HCT116 (cell line): ENCODE results near the gene TIGD3. TPM values are rescaled to one million over a fixed set of nuclear protein-coding genes. Genes with fewer than 3 reads are reported as not detected.

ENCODE experiments used
- ATAC-seq: fragments of 200-7000 bp; cut with Tn5 transposase; 2 replicates; pipeline ENCODE4 v1.9.1; 2020; ENCODE audit warnings: mild to moderate bottlenecking, moderate library complexity
- BruUV-seq: library from RNA; stranded (reverse); fragments of 400-500 nt; replicated peaks from 2 replicates; lab custom pipeline; 2021; lab: Mats Ljungman, UMichigan
- CTCF ChIA-PET: fragments of 300-600 bp; sonication (Branson Sonifier 250); formaldehyde crosslinking; loops from one replicate; lab custom pipeline; 2021; ENCODE audit warnings: antibody characterized with exemption; lab: Charles Lee
- POLR2A ChIA-PET: fragments of 300-600, 350-600 bp; sonication (Branson Sonifier 250); formaldehyde crosslinking; loops from one replicate; lab custom pipeline; 2021; ENCODE audit warnings: antibody characterized with exemption; lab: Charles Lee
- RAD21 ChIA-PET, 2 experiments: fragments of 300-600 bp; sonication (Branson Sonifier 250); formaldehyde crosslinking; loops; one replicate each; lab custom pipeline; 2023; ENCODE audit warnings: low total read pairs in 2 of 2; ENCODE audit not compliant: uncharacterized antibody in 2 of 2, unreplicated experiment in 2 of 2, low non-redundant PET in 1 of 2; lab: Charles Lee
- DNase-seq: peaks from one replicate; pipeline ENCODE4 v3.0.0-alpha.2; 2010; ENCODE audit warnings: low read depth, low spot score
- H2AFZ ChIP-seq: fragments of 200-600 bp; shearing (Covaris generic), sonication (generic); 2 replicates; pipeline ENCODE4 v1.6.1; 2017; ENCODE audit warnings: low read depth, mixed run types, mixed read lengths, antibody characterized with exemption, low read length; ENCODE audit not compliant: poor library complexity, severe bottlenecking
- H3K27ac ChIP-seq: 2 replicates; pipeline ENCODE4 v1.5.1; 2012; ENCODE audit warnings: low read depth, low read length
- H3K27me3 ChIP-seq: fragments of 200-600 bp; sonication (generic); 2 replicates; pipeline ENCODE4 v1.6.1; 2016; ENCODE audit warnings: mixed run types, low read length, mixed read lengths; ENCODE audit not compliant: insufficient read depth
- H3K36me3 ChIP-seq, 2 experiments: fragments of 200-500 bp in 1 of 2; fragments of 200-600 bp in 1 of 2; sonication (Bioruptor generic) in 1 of 2; sonication (generic) in 1 of 2; 2 replicates each; pipeline versions ENCODE4 v1.5.1 to v1.6.1; 2014 to 2016; ENCODE audit warnings: low read length in 2 of 2, inconsistent platforms in 1 of 2, mixed read lengths in 1 of 2, mixed run types in 1 of 2; ENCODE audit not compliant: insufficient read depth in 2 of 2, control insufficient read depth in 1 of 2
- H3K4me1 ChIP-seq, 2 experiments: fragments of 200-600 bp in 1 of 2; sonication (generic) in 1 of 2; 2 replicates each; pipeline versions ENCODE4 v1.5.1 to v1.6.1; 2012 to 2017; ENCODE audit warnings: low read length in 2 of 2, inconsistent platforms in 1 of 2, mild to moderate bottlenecking in 1 of 2, mixed read lengths in 1 of 2, mixed run types in 1 of 2, moderate library complexity in 1 of 2; ENCODE audit not compliant: insufficient read depth in 2 of 2, control insufficient read depth in 1 of 2
- H3K4me2 ChIP-seq: fragments of 200-600 bp; sonication (generic); 2 replicates; pipeline ENCODE4 v1.6.1; 2017; ENCODE audit warnings: mixed run types, low read length, mixed read lengths
- H3K4me3 ChIP-seq, 2 experiments: fragments of 200-600 bp in 1 of 2; sonication (generic) in 1 of 2; replicated peaks in 1 of 2; 2 replicates each; pipeline ENCODE4 v1.5.1; 2011 to 2016; ENCODE audit warnings: low read length in 2 of 2, control low read depth in 1 of 2, low read depth in 1 of 2, mild to moderate bottlenecking in 1 of 2, mixed read lengths in 1 of 2, mixed run types in 1 of 2
- H3K79me2 ChIP-seq: fragments of 200-600 bp; sonication (generic); 2 replicates; pipeline ENCODE4 v1.6.1; 2017; ENCODE audit warnings: mild to moderate bottlenecking, mixed run types, low read length, moderate library complexity, mixed read lengths; ENCODE audit not compliant: insufficient read depth
- H3K9ac ChIP-seq: fragments of 200-600 bp; sonication (generic); 2 replicates; pipeline ENCODE4 v1.6.1; 2016; ENCODE audit warnings: low read length, mixed read lengths
- H3K9me2 ChIP-seq: fragments of 200-600 bp; sonication (generic), shearing (Covaris generic); 2 replicates; pipeline ENCODE4 v1.6.1; 2017; ENCODE audit warnings: mixed run types, mild to moderate bottlenecking, moderate library complexity; ENCODE audit not compliant: insufficient read depth
- H3K9me3 ChIP-seq, 2 experiments: fragments of 200-500 bp in 1 of 2; fragments of 200-600 bp in 1 of 2; sonication (Bioruptor generic) in 1 of 2; sonication (generic) in 1 of 2; 2 replicates each; pipeline ENCODE4 v1.6.1; 2014 to 2017; ENCODE audit warnings: low read length in 2 of 2, mixed read lengths in 2 of 2, inconsistent platforms in 1 of 2, low read depth in 1 of 2, mild to moderate bottlenecking in 1 of 2, mixed run types in 1 of 2, moderate library complexity in 1 of 2; ENCODE audit not compliant: control insufficient read depth in 1 of 2, insufficient read depth in 1 of 2
- H4K20me1 ChIP-seq: fragments of 200-600 bp; sonication (generic), shearing (Covaris generic); 2 replicates; pipeline ENCODE4 v1.6.1; 2017; ENCODE audit warnings: mixed run types, mild to moderate bottlenecking, moderate library complexity; ENCODE audit not compliant: insufficient read depth
- ATF3 ChIP-seq: IDR thresholded peaks from 2 replicates; pipeline ENCODE4 v1.6.1; 2012
- CEBPB ChIP-seq: IDR thresholded peaks from 2 replicates; pipeline ENCODE4 v1.6.1; 2012; ENCODE audit warnings: low read depth
- CTCF ChIP-seq, 3 experiments: fragments of 200-600 bp in 1 of 3; sonication (generic) in 1 of 3; IDR thresholded peaks in 2 of 3; conservative IDR thresholded peaks in 1 of 3; 2 replicates each; pipeline ENCODE4 v1.5.1; 2012 to 2017; ENCODE audit warnings: low read depth in 2 of 3, low read length in 2 of 3, antibody characterized with exemption in 1 of 3, borderline replicate concordance in 1 of 3, control low read depth in 1 of 3, mild to moderate bottlenecking in 1 of 3, mixed read lengths in 1 of 3, mixed run types in 1 of 3, moderate library complexity in 1 of 3; ENCODE audit not compliant: insufficient read depth in 1 of 3
- ELF1 ChIP-seq: IDR thresholded peaks from 2 replicates; pipeline ENCODE4 v1.6.1; 2012; ENCODE audit warnings: low read depth, borderline replicate concordance
- EZH2phosphoT487 ChIP-seq: fragments of 200-600 bp; IDR thresholded peaks from 2 replicates; pipeline ENCODE4 v1.6.1; 2018; ENCODE audit warnings: antibody characterized with exemption, borderline replicate concordance
- SIN3A ChIP-seq: IDR thresholded peaks from 2 replicates; pipeline ENCODE4 v1.6.1; 2012; ENCODE audit warnings: low read depth
- SP1 ChIP-seq: IDR thresholded peaks from 2 replicates; pipeline ENCODE4 v1.6.1; 2012; ENCODE audit warnings: low read depth
- SRF ChIP-seq: IDR thresholded peaks from 2 replicates; pipeline ENCODE4 v1.6.1; 2012; ENCODE audit warnings: low read depth
- TCF7L2 ChIP-seq: IDR thresholded peaks from 2 replicates; pipeline ENCODE4 v1.7.0; 2011; ENCODE audit warnings: borderline replicate concordance, inconsistent platforms; ENCODE audit not compliant: insufficient read depth, insufficient read length; ENCODE audit errors: extremely low read depth
- YY1 ChIP-seq: IDR thresholded peaks from 2 replicates; pipeline ENCODE4 v1.6.1; 2011; ENCODE audit warnings: low read length, low read depth, moderate library complexity, mild to moderate bottlenecking; ENCODE audit not compliant: insufficient replicate concordance; ENCODE audit errors: extremely low read depth
- ZNF274 ChIP-seq: fragments of 200-500 bp; sonication (Bioruptor generic); IDR thresholded peaks from 2 replicates; pipeline ENCODE4 v1.6.1; 2014; ENCODE audit warnings: mild to moderate bottlenecking, low read depth, low read length, inconsistent platforms
- intact Hi-C: fragments of 100-400 bp; cut with micrococcal nuclease; formaldehyde crosslinking; loops from 2 replicates; pipeline ENCODE4 v1.10.0; 2022
- total RNA-seq: library from RNA; stranded (reverse); gene quantifications from one replicate; pipeline ENCODE4 v1.2.1, GENCODE V29; 2021; ENCODE audit not compliant: unreplicated experiment
- TF ChIP-seq, protein P1 (sequence below): IDR thresholded peaks from 2 replicates; pipeline ENCODE4 v1.6.1; 2012

Gene TIGD3
- total RNA-seq, 1 experiment from 2014 or later: 2.4 TPM

DNA sequence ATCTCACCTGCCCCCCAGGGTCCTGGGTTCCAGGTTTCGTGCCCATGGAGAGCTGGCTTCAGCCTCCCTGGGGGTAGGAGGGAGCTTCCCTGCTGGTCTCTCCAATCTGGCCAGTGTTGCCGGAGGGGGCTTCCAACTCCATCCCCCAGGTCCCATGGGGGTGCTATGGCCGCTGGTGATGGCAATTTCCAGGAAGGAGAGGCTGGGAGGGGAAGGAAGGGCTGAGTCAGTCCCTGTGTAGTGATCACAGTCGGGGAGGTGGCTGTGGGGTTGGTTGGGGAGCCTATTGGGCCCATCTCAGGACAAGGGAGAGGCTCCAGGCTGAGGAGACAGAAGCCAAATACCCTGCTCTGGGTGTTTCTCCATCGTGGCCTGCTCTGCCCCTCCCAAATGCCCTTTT is 45.5 kb upstream of the TIGD3 start:
- ChIA-PET RAD21 (no interaction called here), POLR2A (no interaction called here), CTCF (no interaction called here)
- DNase-seq (no peak), ATAC-seq (no peak)
- Histone ChIP-seq H3K9me3 (no peaks in the 10 kb centered on the region), H4K20me1 (no peaks in the 10 kb centered on the region), H3K4me1 (peaks cover 7 to 48% of the 10 kb centered on the region in 2 experiments), H3K79me2 (no peaks in the 10 kb centered on the region), H3K4me2 (no peak overlapping the region), H3K4me3 (no peak overlapping the region), H3K36me3 (no peaks in the 10 kb centered on the region), H3K9me2 (no peaks in the 10 kb centered on the region), H3K27me3 (no peaks in the 10 kb centered on the region), H3K9ac (no peak overlapping the region), H2AFZ (no peak overlapping the region), H3K27ac (no peak overlapping the region)
- BruUV-seq: no TSS peak
- TF ChIP-seq EZH2phosphoT487: no peak
- TF ChIP-seq ELF1: no peak
- no peak for TF ChIP-seq TCF7L2
- TF ChIP-seq CEBPB: no peak
- no peak for TF ChIP-seq CTCF (IDR thresholded peaks at IDR 0.05 in 2 of 3, conservative IDR thresholded peaks at IDR 0.05 in 1 of 3; ENCODE audit: borderline replicate concordance in 1 of 3, insufficient read depth in 1 of 3, low read depth in 2 of 3, low read length in 2 of 3)
- intact Hi-C loops: no loop called here

- Histone ChIP-seq H3K9ac (no peak overlapping the region), H2AFZ (no peak overlapping the region), H3K4me1 (peaks cover 10 to 54% of the 10 kb centered on the region in 2 experiments), H3K27ac (no peak overlapping the region), H3K9me2 (no peaks in the 10 kb centered on the region), H3K4me3 (no peak overlapping the region), H3K36me3 (no peaks in the 10 kb centered on the region), H3K27me3 (no peaks in the 10 kb centered on the region), H4K20me1 (no peaks in the 10 kb centered on the region), H3K79me2 (peaks cover 4% of the 10 kb centered on the region; the same call in 1 of the 2 replicates), H3K4me2 (no peak overlapping the region), H3K9me3 (no peaks in the 10 kb centered on the region)
- RAD21 ChIA-PET: no interaction called here
- intact Hi-C loops: no loop called here
- CTCF ChIA-PET: interaction anchor here (1.0 kb wide), 1 partner anchor 20 kb away, joined by 3 read pairs; no protein-coding TSS in a partner anchor
- DNase-seq (no peak), ATAC-seq (no peak)
- BruUV-seq: no TSS peak
- POLR2A ChIA-PET: no interaction called here
- TF ChIP-seq SRF (no peak), EZH2phosphoT487 (no peak), YY1 (no peak), SIN3A (no peak), SP1 (no peak), ZNF274 (no peak), CEBPB (no peak), ATF3 (no peak)
- TF ChIP-seq, protein P1, sequence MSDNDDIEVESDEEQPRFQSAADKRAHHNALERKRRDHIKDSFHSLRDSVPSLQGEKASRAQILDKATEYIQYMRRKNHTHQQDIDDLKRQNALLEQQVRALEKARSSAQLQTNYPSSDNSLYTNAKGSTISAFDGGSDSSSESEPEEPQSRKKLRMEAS: no peak
Measured at GRCh38 chr11:65310215-65310614, 44.3 kb upstream of the TIGD3 start.
